Endothelial cell of umbilical vein (primary cell): ENCODE results near the gene PDLIM5.

Experiments
- CTCF ChIP-seq, 2 donors: IDR thresholded peaks; 1 replicate in 1 of 2; 2 replicates in 1 of 2; pipeline ENCODE4 v1.5.1; 2011; ENCODE audit warnings: low read length in 2 of 2, mild to moderate bottlenecking in 2 of 2, moderate library complexity in 2 of 2, control low read depth in 1 of 2, inconsistent platforms in 1 of 2, low read depth in 1 of 2; ENCODE audit not compliant: insufficient read depth in 1 of 2; ENCODE audit errors: extremely low read depth in 1 of 2
- FOS ChIP-seq: IDR thresholded peaks from 2 replicates; pipeline ENCODE4 v1.6.1; 2011; ENCODE audit warnings: mild to moderate bottlenecking, low read length, moderate library complexity, borderline replicate concordance; ENCODE audit not compliant: insufficient read depth
- MAX ChIP-seq: IDR thresholded peaks from 2 replicates; pipeline ENCODE4 v1.6.1; 2011; ENCODE audit not compliant: insufficient read depth, insufficient read length
- MYC ChIP-seq: IDR thresholded peaks from one replicate; pipeline ENCODE4 v1.6.1; 2011; ENCODE audit warnings: mild to moderate bottlenecking, low read depth, low read length
- POLR2A ChIP-seq: IDR thresholded peaks from 2 replicates; pipeline ENCODE4 v1.6.1; 2012; ENCODE audit warnings: low read depth, mild to moderate bottlenecking, control low read depth, low read length
- POLR2AphosphoS5 ChIP-seq: IDR thresholded peaks from 2 replicates; pipeline ENCODE4 v1.6.1; 2012; ENCODE audit warnings: low read depth, mild to moderate bottlenecking, control low read depth, low read length, moderate library complexity; ENCODE audit not compliant: insufficient read depth

- no peak for TF ChIP-seq FOS
- TF ChIP-seq CTCF (IDR thresholded peaks at IDR 0.05; ENCODE audit: extremely low read depth in 1 of 2, insufficient read depth in 1 of 2, low read depth in 1 of 2, low read length in 2 of 2) = no peak
- no peak for TF ChIP-seq MYC
- no peak for TF ChIP-seq MAX
- TF ChIP-seq POLR2AphosphoS5 = no peak
- TF ChIP-seq POLR2A = no peak
Observed at GRCh38 chr4:94495408-94495807, 43.7 kb downstream of the PDLIM5 start.
